ENCODE data around the gene SLC22A17. TPM values are rescaled to one million over a fixed set of nuclear protein-coding genes. Genes with fewer than 3 reads are reported as not detected.

Gene SLC22A17
- total and polyA plus RNA-seq, 9 of the 15 experiments (the other 6 are each of a cell fraction or from before 2014, with no cell fraction given): 0.07 to 0.09 TPM; not detected in 7

DNA sequence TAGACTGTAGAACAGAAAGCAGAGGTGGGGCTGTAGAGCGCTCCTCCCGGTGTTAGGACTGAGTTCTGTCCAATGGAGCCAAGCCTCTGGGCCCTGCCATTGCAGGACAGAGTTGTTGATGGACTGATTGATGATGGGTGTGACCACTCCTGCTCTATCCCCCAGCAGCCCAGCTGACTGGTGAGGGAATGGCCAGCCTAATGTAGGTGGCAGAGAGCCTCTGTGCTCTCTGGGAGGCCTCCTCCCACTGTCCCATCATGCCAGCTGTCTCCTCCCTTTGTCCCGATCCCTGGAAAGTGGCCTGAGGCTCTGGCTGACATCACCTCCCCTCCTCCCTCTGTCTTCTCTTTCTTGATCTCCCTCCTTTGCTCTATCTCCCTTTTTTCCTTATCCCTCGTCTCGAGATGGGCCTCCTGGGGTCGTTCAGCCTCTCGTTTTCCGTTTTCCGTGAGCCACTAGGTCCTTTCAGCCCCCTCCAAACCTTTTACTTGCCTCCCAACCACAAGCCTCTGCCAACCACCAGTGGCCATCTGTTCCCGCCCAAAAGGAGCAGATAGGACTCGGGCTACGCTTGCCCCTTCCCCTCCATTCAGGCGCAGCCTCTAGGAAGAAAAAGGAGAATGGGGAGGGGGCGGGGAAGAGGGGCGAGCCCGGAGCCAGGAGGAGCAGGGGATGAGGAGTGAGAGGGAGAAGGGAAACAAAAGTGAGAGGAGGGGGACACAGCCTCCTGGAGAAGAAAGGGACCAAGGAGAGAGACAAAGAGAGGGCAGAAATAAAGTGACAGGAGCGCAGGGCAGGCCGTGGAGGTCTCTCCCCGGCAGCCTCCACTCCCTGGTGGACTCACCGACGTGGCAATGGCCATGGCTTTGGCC is 11.7 kb upstream of the SLC22A17 start (continued):
- TF ChIP-seq, protein P1, sequence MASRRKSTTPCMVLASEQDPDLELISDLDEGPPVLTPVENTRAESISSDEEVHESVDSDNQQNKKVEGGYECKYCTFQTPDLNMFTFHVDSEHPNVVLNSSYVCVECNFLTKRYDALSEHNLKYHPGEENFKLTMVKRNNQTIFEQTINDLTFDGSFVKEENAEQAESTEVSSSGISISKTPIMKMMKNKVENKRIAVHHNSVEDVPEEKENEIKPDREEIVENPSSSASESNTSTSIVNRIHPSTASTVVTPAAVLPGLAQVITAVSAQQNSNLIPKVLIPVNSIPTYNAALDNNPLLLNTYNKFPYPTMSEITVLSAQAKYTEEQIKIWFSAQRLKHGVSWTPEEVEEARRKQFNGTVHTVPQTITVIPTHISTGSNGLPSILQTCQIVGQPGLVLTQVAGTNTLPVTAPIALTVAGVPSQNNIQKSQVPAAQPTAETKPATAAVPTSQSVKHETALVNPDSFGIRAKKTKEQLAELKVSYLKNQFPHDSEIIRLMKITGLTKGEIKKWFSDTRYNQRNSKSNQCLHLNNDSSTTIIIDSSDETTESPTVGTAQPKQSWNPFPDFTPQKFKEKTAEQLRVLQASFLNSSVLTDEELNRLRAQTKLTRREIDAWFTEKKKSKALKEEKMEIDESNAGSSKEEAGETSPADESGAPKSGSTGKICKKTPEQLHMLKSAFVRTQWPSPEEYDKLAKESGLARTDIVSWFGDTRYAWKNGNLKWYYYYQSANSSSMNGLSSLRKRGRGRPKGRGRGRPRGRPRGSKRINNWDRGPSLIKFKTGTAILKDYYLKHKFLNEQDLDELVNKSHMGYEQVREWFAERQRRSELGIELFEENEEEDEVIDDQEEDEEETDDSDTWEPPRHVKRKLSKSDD (conservative IDR thresholded peaks at IDR 0.05; ENCODE audit: low read length): no peak
- TF ChIP-seq, protein P2, sequence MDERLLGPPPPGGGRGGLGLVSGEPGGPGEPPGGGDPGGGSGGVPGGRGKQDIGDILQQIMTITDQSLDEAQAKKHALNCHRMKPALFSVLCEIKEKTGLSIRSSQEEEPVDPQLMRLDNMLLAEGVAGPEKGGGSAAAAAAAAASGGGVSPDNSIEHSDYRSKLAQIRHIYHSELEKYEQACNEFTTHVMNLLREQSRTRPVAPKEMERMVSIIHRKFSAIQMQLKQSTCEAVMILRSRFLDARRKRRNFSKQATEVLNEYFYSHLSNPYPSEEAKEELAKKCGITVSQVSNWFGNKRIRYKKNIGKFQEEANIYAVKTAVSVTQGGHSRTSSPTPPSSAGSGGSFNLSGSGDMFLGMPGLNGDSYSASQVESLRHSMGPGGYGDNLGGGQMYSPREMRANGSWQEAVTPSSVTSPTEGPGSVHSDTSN (CRISPR knock-in tag; IDR thresholded peaks at IDR 0.05; ENCODE audit: low read depth): no peak
- TF ChIP-seq, protein P2 (tag; conservative IDR thresholded peaks at IDR 0.05; ENCODE audit: low read depth): peak; percentile 86
- TF ChIP-seq MEIS2 (IDR thresholded peaks at IDR 0.05; ENCODE audit: partially characterized antibody) (peak; percentile 87), RAD51 (IDR thresholded peaks at IDR 0.05; ENCODE audit: borderline replicate concordance, low read depth) (no peak)
- TF ChIP-seq, protein P3, sequence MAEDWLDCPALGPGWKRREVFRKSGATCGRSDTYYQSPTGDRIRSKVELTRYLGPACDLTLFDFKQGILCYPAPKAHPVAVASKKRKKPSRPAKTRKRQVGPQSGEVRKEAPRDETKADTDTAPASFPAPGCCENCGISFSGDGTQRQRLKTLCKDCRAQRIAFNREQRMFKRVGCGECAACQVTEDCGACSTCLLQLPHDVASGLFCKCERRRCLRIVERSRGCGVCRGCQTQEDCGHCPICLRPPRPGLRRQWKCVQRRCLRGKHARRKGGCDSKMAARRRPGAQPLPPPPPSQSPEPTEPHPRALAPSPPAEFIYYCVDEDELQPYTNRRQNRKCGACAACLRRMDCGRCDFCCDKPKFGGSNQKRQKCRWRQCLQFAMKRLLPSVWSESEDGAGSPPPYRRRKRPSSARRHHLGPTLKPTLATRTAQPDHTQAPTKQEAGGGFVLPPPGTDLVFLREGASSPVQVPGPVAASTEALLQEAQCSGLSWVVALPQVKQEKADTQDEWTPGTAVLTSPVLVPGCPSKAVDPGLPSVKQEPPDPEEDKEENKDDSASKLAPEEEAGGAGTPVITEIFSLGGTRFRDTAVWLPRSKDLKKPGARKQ (CRISPR knock-in tag; IDR thresholded peaks at IDR 0.05): no peak
